Right renal pelvis (tissue), 4 donors: Measurements from ENCODE around the gene NUMB. TPM values are rescaled to one million over a fixed set of nuclear protein-coding genes. Genes with fewer than 3 reads are reported as not detected.

Experiments used
- DNase-seq, 4 donors: peaks; one replicate each; pipeline ENCODE4 v3.0.0-alpha.2; 2013; ENCODE audit warnings: low read depth in 4 of 4, low spot score in 3 of 4, missing footprints in 1 of 4
- polyA plus RNA-seq, 4 donors: library from polyadenylated mRNA; unstranded; fragments of 120-200 nt; gene quantifications; one replicate each; pipeline ENCODE4 v1.2.1, GENCODE V29; 2013; ENCODE audit not compliant: insufficient read length in 4 of 4

NUMB gene
- polyA plus RNA-seq, 4 donors = 76.7 to 99.4 (median 81.0) TPM

GRCh38 chr14:73250317-73250713, 208.0 kb downstream of the NUMB start:
- no peak for DNase-seq

- no peak for DNase-seq
Measured at GRCh38 chr14:73249564-73250316, 208.6 kb downstream of the NUMB start.

DNA sequence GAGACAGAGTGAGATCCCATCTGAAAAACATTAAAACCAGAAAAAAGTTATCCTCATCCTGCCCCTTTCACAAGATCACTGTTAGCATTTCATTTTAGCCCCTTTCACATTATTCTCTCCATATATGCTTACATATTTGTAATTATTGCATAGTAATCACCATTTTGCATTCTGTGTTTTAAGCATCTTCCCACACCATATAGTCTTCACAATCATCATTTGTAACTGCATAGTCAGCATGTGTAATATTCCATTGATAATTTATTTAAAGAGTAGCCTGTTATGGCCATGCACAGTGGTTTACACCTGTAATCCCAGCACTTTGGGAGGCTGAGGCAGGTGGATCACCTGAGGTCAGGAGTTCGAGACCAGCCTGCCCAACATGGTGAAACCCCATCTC, 209.2 kb downstream of the NUMB start:
- no peak for DNase-seq

- DNase-seq = no peak
Measured at GRCh38 chr14:73248108-73248868, 210.1 kb downstream of the NUMB start.

- DNase-seq = no peak
Measured at GRCh38 chr14:73246387-73247150, 211.8 kb downstream of the NUMB start.

DNA sequence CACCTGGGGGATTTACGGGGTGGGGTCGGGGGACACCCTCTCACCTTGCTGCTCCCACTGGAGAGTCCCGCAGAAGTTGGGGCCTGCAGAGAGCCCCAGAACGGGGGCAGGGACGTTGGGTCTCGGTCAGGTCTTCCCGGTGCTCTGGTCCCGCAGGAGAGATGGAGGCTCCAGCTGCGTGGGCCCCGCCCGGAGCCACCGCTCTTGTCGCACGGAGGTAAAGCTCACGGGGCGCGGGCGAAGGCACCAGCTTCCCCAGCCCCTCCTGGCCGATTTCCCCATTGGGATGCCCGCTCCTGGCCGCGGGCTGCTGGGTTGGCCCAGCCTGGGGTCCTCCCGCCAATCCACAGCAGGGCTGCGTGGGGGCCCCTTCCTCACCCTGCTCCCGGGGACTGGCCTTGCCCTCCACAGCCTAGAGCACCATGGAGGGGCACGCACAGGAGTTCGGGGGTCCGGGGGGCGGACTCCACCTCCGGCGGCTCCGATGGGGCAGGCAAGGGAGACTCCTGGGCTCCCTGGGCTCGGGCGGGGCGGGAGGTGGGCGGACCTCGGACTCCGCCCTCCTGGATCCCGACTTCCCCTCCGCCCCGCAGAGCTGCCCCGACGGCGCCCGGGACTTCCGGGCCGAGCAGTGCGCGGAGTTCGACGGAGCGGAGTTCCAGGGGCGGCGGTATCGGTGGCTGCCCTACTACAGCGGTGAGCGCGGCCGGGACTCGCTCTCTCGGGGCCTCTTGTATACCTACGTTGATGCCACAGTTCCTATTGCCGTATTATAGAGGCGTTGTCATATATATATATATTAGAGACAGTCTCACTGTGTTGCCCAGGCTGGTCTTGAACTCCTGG, 212.6 kb downstream of the NUMB start:
- DNase-seq = no peak

DNA sequence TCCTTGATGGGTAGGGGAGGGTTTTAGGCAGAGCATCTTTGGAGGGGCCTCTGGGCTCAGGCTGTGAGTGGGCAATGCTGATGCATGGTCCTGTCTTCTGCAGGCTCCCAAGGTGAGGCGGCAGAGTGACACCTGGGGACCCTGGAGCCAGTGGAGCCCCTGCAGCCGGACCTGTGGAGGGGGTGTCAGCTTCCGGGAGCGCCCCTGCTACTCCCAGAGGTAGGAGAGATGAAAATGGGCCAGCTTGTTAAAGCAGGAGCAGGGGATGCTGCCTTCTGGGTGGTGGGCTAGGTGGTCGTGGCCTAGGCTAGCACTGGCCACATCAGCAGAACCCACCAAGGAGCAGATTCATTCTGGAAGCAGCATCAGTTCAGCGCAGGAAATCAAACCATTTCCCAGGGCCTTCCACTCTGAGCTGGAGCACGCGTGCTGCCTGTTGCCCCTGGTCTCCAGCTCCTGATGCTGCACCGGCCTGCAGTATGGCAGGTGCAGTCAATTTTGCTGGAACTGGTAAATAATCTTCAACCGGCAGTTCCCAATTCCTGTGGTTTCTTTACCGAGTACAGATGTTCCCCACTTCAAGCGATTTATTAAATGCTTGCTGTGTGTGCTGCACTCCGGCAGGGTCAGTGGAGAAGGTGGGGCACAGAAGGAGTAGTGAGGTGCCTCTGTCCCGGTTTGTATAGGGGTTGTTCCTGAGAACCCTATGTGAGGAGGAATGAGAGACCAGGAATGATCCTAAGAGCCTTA, 213.6 kb downstream of the NUMB start:
- no peak for DNase-seq

- DNase-seq = no peak
Measured at GRCh38 chr14:73243748-73244147, 214.6 kb downstream of the NUMB start.

DNA sequence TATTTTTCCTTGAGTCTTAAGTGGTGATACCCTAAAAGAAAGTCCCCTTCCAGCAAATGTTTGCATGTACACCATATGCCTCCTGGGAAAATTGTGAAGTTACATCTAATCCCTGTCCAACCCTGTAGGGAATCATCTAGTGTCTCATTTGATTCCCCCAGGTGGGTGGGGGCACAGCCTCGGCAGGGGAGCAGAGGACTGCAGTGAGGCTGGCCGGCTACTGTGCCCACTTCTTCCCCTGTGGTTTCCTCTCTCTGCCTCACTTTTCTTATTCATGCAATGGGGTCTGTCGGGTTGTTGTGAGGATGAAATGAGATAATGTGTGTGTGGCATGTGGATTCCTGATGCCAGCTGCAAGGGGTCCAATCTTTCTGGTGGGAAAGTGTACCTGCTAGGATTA, 215.0 kb downstream of the NUMB start:
- DNase-seq = no peak

GRCh38 chr14:73242357-73242901, 215.9 kb downstream of the NUMB start:
- no peak for DNase-seq

GRCh38 chr14:73241481-73242165, 216.7 kb downstream of the NUMB start:
- no peak for DNase-seq

- no peak for DNase-seq
Measured at GRCh38 chr14:73240816-73241480, 217.4 kb downstream of the NUMB start.

- no peak for DNase-seq
Measured at GRCh38 chr14:73239393-73240241, 218.7 kb downstream of the NUMB start.

DNA sequence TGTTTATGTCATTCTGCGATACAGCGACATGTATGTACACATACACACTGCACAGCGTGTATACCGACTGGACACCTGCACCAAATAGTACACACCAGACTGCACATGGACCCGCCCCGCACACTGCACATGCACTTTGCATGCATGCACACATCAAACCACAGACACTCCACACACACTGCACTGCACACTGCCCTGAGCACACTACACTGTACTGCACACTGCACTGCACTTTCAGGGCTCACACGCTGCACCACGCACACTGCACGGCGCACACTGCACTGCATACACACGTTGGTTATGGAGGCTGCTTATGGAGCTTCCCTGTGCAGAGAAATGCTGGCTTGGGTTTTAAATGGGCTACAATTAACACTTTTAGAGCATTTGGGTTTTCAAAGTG, 219.4 kb downstream of the NUMB start:
- no peak for DNase-seq

DNA sequence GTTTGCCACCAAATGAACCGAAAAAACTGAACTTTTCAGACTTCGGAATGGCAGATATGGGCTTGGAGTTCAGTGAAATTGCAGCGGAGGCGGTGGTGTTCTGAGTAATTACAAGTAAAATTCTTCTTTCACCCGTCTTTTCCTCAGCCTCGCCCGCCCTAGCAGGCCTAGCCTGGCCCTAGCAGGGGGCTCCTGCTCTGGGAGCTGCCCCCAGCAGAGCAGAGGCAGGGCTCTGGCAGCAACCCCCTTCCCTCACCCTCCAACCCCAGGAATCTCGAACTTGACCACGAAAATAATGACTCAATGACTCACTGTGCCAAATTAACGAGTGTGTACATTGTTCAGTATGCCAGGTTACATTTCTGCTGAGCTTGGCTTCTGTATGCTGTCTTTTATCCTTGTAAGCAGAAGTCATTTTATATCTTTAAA, 219.9 kb downstream of the NUMB start:
- no peak for DNase-seq

DNA sequence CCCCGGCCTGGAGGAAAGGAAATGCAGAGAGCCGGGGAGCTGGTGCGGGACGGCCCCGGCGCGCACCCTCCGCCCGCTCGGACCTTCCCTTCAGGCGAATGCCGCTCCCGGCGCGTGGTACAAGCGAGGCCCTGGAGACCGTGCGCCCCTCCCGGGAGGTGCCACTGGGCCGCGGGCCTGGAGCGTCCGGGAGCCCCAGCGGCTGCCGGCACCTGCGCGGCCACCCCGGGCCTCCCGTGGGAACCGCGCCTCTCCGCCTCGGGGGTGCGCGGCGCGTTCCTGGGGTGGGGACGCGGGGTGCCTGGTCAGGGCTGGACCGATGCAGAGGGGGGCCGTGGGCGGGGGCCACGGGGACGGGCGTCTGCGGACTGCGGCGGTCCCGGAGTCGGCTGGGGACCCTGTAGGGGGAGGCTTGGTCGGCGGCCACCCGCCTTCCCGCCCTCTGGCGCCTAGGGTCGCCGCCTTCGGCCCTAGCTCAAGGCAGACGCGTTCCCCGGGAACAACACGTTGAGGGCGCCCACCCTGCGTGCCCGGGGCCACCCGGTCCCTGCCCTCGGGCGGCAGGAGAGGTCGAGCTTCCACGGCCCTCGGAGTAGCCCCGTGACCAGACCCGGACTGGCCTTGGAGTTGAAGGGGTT, 220.4 kb downstream of the NUMB start:
- no peak for DNase-seq

DNA sequence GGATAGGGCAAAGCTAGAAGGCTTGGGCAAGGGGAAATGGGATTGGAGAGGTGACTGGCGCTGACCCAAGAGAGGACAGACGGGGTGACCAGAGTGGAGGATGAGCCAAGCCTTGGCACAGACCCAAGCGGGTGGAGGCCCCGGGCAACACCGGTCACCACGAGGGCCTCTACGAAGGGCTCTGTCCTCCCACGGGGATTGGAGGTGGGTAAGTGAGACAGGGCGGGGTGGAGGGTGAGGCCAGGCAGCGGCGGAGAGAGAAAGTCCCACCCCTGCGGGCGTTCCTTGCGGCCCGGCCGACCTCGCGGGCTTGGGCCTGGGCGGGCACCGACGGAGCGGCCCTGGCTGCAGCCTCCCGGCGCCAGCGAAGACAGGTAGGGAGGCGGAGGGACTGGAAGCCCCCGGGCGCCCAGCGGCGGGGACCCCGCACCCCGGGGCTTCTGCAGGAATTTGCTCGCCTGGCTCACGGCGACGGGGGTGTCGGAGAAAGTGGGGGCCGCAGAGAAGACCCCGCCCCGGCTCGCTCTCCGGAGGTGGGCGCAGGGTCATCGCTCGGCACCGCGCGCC, 221.0 kb downstream of the NUMB start, which contains the start of gene PAPLN:
Gene PAPLN, plus strand, starts transcription at position 288 of the 567 bp plus-strand sequence. CDS start 2,273 bp downstream, outside the sequence.
- DNase-seq = no peak
